T1000 (cell line): ENCODE results near the gene CSN3.

ENCODE experiments used
- DNase-seq: peaks from one replicate; lab custom pipeline; 2025; ENCODE audit warnings: mixed read lengths; lab: John Stamatoyannopoulos, UW

CSN3 gene

GRCh38 chr4:70291341-70291740 is 48.9 kb downstream of the CSN3 start:
- no peak for DNase-seq

DNA sequence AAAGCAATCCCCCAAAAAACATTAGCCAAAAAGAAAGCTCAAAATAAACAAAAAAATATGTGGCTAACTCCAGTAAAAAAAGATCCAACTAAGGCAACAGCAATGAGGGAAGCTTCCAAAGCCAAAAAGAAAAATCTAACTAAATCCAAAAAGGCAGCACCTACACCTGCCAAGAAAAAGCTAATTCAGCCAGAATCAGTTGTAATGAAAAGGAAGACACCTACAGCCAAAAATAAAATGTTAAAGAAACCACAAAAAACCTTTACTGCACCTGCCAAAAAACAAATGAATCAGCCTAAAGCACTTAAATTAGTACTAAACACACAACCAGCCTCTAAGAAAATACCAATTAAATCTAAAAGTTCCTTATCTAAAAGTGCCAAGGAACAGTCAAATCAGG is 55.2 kb downstream of the CSN3 start:
- no peak for DNase-seq

DNA sequence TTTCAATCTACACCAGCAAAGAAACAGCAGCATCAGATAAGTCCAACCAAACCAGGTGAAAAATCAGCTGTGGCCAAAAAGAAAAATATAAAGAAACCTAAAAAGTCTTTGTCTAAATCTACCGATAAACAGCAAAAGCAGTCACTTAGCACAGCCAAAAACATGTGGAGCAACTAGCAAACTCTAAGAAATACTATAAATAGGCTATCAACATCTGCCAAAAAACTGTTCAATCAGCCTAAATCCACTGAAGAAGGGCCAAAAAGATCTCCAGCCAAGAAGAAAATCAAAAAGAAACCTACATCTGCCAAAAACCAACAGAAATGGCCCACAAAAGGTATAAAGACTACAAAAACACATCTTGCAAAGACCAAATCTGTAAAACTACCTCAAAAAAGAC is 55.7 kb downstream of the CSN3 start:
- DNase-seq: no peak

GRCh38 chr4:70299643-70300042 is 57.2 kb downstream of the CSN3 start:
- no peak for DNase-seq

GRCh38 chr4:70300215-70300614 is 57.8 kb downstream of the CSN3 start:
- DNase-seq: no peak
